ENCODE measurements around the gene PRG2. TPM values are rescaled to one million over a fixed set of nuclear protein-coding genes. Genes with fewer than 3 reads are reported as not detected.
A peak's percentile ranks its signal among the peaks of the same experiment; 100 is the strongest.
"Not testable (repeated sequence)": the region's sequence is repeated elsewhere in the genome, so short reads cannot be mapped to it uniquely, and the experiment has no call there.

PRG2 gene
- total RNA-seq, 1 experiment from 2014 or later, result not detected

DNA sequence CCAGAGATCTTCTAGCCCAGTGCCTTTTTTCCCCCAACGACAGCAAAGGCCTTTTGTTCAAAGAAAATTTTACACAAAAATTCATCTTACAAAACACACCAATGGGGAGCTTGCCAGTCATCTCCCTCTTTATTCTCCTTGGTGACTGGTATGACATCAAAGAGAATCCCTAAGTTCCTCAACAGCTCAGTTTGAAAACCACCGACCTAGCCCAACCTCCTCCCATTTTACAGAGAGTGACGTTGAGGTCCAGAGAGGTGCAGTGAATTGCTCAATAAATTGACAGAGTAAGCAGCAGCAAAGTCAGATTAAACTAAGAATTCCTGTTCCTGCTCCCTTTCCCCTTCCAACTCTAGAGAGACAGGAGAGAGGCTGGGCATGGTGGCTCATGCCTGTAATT lies 28.7 kb upstream of the PRG2 start:
- no peak for DNase-seq (ENCODE audit: low spot score)

DNA sequence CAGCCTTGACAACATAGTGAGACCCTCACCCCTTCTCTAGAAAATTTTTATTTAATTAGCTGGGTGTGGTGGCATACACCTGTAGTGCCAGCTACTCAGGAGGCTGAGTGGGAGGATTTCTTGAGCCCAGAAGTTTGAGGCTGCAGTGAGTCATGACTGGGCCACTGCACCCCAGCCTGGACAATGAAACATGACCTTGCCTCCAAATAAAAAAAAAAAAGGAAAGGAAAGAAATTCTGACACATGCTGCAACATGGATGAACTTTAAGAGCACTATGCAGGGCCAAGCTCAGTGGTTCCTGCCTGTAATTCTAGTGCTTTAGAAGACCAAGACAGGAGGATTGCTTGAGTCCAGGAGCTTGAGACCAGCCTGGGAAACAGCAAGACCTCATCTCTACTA lies 27.7 kb upstream of the PRG2 start:
- DNase-seq (ENCODE audit: low spot score), result no peak

DNA sequence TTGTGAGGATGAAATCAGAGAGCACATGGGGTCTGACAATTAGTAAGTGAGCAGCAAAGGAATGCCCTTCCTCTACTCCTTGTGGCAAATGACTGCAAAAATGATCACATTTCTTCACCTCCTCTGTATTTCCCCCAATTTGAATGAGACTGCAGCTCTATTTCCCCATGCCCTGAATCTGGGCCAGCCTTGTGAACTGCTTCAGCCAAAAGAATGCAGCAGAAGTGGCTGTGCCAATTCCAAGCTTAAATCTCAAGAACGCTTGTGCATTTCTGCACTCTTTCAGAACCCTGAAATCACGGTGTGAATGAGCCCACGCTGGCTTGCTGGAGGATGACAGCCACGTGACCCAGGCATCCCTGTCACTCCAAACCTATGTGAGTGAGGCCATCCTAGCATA lies 26.6 kb upstream of the PRG2 start:
- DNase-seq (ENCODE audit: low spot score), result no peak

DNA sequence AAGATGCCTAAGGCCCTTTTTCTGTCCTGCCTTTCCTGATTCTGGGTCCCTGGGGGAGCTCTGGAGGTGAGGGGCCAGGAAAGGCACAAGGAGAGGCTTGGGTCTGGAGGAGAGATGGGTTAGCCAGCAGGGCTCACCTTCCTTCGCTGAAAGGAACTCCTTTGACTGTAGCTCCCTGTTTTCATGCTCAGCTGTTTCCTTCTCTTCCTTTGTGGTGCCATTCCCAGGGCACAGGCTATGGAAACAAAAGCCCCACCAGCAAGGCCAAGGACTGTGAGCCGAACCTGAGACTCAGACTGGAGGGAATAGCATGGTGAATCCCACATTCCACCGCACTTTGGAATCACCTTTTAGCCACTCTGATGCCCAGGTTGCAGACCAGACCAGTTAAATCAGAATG lies 26.0 kb upstream of the PRG2 start:
- no peak for DNase-seq (ENCODE audit: low spot score)

DNA sequence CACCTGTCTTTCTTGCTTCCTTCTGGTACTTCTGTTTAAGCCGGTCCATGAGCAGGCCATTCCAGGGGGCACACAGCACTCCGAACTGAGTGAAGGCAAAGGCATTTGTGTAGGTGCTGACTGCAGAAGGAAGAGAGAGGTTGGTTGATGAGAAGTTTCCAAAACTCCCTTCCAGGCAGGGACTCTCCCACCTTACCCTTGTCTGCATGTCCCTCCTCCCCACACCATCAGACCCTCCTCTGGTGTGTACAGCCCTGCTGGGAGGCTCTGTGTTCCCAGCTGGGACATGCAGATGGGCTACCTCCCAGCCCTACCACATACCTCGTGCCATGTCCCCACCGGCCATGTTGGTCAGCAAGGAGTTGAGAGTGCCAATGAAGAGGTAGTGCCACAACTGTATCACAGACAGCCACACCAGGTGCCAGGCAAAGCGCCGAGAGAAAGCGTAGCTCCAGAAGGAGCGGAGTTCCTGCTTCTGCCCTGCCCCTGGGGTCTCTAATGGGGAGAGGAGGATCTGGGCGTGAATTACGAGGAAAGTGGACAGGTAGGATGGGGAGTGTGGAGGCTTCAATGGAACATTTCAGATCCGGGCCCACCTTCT lies 24.3 kb upstream of the PRG2 start:
- no peak for DNase-seq (ENCODE audit: low spot score)

DNA sequence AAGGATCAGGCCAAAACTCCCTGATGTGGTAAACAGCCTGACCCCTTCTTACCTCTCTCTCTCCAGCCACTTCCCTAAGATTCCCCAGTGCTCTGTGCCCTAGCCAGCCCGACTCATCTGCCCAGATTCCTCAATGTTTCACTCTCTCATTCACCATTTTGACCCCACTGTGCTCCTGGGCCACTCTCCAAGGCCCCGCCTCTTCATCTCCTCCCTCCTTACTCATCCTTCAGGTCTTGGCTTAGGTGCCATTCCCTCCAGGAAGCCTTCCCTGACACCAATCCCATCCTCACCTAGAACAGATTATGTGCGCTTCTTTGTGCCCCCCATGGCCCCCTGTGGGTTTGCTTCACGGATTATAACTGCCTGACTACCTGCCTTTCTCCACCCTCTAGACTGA lies 23.2 kb upstream of the PRG2 start:
- DNase-seq (ENCODE audit: low spot score), result no peak

DNA sequence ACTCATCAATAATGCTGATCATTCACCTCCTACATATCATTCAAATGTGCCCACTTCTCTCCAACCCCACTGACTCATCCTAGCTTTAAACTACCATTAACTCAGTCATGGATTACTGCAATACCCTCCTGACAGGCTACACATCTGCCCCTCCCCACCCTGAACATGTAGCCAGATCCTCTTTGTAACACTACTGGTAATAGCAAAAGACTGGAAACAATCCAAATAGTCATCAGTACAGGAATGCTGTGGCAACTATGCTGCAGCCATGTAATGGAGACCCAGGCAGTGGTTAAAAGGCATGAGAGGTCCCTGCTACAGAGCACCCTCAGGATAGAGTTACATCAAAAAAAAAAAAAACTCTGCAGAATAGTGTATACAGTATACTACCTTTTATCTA lies 19.8 kb upstream of the PRG2 start:
- peak; percentile 23 for DNase-seq (ENCODE audit: low spot score)

DNA sequence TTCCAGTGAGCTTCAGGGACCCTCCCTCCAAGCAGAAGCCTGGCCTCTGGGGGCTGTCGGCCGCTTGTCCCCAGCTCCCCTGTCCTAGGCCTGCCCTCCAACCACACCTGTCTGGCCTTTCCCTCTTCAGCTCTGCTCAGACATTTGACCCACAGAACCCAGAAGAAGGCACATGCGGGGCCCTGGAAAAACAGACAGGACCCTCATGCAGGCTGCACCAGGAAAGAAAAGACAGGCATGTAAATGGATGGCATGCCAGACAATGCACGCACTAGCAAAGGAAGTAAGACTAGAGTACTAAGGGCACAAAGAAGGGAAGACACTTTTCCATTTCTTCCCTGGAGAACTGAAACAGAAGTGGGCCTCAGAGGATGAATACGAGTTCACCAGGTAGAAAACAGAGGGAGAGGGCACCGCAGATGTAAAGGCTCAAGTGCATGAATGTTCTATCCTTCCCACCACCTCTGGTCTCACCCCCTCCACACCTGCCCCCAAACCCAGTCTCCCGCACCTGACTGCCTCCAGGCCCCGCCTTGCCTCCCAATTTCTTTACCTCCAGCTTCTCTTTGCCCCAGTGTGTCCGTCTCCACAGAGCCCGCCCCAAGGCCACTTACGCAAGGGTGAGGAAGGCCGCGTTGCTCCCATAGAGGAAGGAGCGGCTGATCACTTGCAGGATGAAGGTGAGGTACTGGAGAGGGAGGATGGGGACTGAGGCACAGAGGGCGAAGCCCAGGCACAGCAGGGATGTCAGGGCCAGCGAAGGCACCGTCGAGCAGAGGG lies 19.1 kb upstream of the PRG2 start:
- no peak for DNase-seq (ENCODE audit: low spot score)

DNA sequence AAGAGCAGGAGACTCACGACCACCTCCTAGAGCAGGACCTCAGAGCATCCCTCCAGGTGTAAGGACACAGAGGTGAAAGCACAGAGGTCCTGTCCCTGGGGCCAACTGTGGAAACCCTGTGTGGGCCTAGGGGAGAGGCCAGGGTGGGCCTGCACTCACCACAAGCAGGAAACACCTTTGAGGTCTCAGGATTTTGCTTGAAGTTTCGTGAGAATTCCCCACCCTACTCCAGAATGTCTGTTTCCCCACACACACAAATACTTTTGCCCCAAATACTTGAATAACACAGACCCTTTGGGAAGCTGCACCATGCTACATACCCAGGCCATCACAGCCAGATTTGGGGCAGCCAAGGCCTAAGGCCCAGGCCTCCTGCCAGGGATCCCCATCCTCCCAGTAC lies 18.3 kb upstream of the PRG2 start:
- DNase-seq (ENCODE audit: low spot score), result no peak

DNA sequence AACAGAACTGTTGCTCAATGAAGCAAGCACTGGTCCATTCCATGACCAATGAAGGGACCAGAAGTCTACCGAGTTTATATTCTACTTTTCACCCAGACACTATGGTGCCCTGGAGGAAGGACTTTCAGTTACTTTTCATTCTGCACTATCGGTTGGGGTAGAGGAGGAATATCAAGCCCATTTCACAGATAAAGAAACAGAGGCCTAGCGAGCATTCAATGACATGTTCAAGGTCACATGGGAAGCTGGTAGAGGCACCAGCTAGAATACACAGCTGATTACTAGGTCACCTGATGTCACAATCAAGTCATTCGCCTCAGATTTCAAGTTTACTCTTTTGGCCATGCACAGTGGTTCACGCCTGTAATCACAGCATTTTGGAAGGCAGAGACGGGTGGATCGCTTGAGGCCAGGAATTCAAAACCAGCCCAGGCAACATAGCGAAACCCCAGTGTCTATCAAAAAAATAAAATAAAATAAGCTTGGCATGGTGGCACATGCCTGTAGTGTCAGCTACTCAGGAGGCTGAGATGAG lies 17.6 kb upstream of the PRG2 start:
- DNase-seq (ENCODE audit: low spot score), result no peak

DNA sequence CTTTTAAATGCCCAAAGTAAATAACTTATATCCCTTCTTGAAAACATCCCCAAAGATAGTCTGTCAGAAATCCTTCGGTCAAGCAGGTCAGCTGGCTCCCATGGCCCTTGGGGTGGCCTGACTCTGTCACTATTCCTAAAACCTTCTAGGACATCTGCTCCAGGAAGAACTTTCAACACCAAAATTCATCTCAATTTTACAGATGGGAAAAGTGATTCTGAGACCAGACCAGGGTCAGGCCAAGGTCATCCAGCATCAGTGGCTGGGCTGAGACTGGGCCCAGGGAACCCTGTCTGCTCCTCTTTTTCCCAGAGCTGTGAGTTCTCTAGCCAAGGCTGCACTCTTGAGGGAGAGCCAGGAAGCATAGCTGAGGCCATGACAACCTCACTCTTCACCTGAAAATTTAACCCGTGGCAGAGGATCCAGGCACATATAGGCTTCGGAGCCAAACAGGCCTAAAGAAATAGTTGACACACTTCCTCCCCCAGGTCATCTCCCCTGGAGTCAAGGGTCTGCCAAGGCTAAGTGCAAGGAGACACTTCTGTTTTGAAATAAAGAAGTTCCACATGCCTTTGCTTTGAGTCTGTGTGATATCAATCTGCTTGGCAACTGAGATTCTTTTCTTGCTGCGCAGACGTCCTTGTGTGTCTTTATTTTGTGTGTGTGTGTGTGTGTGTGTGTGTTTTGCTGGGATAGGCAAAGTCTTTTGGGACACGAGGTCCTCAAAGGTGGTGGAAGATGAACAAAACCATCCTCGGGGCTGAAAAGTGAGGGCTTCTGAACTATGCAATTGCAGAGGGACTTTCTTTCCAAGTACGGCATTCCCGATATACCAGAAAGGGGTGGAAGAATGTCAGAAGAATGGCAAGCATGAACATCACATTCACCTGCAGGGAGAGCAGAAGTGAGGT lies 16.8 kb upstream of the PRG2 start:
- DNase-seq (ENCODE audit: low spot score), result no peak

DNA sequence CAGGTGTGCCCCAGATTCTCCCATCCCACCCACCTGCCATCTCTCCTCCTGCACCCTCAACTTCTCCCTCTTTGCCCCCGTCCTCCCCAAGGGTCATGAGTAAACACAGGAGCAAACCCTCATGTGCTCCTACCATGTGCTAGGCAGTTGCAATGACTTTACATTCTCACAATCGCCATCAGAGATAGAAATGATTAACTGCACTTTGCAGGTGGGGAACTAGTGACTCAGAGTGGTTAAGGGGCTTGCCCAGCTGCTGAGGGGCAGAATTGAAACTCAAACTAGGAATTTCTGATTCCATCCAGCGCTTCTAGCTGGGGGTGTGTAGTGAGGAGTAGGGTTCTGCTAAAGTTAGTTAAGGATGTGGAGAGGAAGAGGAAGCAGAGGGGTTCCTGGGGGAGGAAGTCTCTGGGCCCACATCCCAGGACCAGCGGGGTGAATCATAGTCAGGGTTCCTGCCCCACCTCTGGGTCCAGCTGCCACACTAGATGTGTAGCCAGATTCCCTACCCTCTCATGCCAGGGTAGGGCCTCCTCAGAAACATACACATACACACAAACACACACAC lies 16.0 kb upstream of the PRG2 start:
- no peak for DNase-seq (ENCODE audit: low spot score)

DNA sequence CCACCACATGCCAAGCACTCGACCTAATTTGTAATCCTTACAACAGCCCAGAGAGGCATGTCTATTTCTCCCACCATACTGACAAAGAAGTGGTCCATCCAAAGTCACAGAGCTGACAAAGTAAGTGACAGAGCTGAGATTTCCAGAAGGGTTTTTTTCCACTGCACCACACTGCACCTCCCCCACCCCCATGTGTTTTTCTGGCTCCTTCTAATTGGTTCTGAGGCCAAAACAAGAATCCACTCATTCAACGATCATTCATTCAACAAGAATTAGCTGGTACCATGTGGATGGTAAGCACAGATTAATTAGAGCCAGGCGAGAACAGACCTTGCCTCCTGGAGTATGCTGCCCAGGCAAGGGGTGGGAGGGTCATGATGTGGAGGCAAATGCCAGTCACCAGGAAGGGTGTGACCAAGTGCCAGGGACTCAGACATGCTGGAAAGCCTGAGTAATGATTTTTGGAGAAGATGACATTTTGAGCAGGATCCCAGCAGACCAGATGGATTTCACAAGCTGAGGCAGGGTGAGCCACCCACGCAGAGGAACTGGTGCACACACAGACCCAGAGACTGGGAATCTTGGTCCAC lies 14.9 kb upstream of the PRG2 start:
- no peak for DNase-seq (ENCODE audit: low spot score)

DNA sequence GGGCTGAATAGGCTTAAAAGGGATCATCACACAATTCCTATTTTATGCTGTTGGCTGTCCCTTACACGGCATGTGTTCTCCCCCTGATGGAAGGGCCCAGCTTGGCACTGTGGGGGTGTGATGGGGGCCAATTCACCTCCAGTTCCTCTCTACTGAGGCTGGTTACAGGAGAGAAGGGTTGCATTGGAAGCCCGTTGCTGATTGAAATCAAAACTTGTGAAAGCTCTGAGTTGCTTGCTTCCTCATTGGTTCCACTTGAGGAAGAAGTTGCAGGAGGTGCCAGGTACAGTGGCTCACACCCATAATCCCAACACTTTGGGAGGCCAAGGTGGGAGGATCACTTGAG lies 13.3 kb upstream of the PRG2 start:
- no peak for DNase-seq (ENCODE audit: low spot score)

DNA sequence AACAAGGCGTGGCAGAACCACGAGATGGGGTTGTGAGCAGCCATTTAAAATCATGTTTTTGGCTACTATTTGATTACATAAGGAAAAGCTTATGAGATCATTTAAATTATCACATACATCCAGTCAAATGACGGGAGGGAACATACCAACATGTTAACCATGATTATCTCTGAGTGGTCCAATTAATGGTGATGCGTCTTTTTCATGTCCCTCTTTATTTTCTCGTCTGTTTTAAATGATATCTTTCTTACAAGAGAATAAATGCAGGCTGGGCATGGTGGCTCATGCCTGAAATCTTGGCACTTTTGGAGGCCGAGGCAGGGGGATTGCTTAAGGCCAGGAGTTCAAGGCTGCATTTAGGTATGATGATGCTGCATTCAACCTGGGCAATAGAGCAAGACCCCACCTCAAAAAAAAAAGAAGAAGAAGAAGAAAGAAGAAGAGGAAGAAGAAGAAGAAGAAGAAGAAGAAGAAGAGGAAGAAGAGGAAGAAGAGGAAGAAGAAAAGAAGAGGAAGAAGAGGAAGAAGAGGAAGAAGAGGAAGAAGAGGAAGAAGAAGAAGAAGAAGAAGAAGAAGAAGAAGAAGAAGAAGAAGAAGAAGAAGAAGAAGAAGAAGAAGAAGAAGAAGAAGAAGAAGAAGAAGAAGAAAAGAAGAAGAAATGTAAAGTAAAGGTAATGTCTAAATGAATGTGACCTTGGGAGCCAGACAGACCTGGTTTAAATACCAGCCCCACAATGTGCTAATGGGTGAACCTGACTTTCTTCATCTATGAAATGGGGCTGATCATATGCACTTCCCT lies 12.8 kb upstream of the PRG2 start:
- not testable (repeated sequence) for DNase-seq (ENCODE audit: low spot score)

DNA sequence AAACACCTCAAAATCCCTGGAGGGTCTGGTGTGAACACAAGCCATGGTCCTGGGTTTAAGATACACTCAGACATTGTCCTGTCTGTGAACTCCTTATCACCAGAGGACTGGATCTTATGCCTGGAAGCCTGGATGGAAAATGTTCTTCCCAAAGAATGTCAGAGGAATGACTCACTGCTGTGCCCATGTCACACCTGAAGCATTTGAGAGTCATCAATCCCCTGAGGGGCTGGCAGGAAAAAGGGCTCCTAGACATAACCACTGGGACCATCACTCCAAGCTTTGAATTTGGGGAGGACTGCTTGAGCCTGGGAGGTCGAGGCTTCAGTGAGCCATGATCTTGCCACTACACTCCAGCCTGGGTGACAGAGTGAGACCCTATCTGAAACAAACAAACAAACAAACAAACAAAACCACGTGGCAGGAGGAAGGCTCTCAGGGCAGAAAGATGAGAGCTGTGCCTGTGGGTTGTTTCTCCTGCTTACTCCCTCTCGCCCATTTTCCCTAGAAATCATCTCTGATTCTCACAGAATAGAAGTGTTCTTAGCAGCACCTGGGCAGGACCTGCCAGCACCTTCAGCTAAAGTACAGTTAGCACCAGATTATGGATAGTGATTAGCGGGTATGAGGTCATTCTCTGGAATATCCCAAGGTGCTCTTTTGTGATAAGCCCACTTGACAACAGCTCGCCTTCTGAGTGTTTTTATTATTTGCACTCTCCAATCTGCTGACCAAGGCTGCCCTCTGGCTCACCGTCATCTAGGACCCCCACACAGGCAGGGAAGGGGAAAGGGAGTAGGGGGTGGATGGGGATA lies 11.9 kb upstream of the PRG2 start:
- DNase-seq (ENCODE audit: low spot score), result no peak

DNA sequence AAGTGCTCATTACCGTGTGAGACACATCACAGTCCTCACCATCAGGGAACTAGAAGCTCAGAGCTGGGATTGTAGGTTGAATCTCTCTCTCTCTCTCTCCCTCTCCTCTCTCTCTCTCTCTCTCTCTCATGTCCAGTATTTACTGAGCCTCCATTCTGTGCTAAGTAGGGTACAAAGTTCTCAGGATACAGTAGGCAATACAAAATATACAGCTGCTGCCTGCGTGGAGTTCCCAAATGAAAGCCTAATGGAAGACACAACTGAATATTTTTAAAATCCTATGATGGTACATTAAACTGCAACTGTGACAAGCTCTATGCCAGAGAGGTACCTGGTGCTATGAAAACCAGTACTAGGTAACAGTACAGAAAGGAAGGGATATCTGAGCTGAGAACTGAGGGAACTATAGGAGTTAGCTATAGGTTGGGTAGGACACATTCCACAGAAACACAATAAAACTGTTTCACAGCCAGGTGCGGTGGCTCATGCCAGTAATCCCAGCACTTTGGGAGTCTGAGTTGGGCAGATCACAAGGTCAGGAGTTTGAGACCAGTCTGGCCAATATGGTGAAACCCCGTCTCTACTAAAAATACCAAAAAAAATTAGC lies 9.6 kb upstream of the PRG2 start:
- DNase-seq (ENCODE audit: low spot score), result no peak

DNA sequence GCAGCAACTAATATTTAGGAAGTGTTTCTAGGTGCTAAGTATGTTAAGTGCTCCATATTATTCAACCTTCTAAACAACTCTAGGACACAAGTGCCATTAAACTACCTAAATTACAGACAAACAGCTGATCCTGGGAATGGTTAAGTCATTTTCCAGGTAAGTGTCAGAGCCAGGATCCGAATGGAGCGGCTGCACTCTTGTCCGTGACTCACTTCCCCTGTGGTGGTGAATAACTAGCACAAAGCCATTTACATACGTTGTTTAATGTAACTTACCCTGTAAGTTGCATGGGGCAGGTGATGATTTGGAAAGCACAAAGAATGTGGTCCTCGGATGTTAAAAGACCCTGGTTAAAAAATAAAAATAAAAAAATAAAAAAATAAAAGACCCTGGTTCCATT lies 8.8 kb upstream of the PRG2 start:
- DNase-seq (ENCODE audit: low spot score), result no peak

DNA sequence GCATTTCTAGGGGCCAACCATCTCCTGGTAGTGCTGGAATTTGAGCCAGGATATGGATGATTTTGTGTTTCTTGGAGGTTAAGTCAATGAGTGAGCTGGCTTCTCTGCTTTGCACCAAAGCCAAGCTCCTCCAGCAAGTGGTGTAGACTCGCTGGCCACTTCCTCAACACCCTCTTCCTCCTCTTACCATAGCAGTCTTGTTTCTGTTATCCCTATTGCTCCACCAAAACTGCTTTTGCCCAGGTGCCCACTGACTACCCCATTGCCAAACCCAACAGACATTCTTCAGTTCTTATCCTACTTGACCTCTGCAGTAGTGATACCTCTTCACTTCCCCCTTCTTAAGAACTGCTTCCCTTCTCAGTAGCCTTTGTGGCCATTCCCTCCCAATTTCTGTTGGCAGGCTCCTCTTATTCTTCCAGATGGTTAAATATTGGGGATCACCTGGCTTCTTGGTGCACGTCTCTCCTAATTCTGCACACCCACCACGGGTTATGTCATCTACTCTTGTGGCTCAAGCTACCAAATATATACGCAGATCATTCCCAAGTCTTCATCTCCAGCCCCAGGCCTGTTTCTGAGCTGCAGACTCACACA lies 7.0 kb upstream of the PRG2 start:
- no peak for DNase-seq (ENCODE audit: low spot score)
